HL-60 (cell line): Measurements from ENCODE around the gene CLEC4D.

ENCODE experiments used
- DNase-seq, 2 experiments: peaks; one replicate each; pipeline ENCODE4 v3.0.0-alpha.2; 2010 to 2020; ENCODE audit warnings: low read depth in 1 of 2, low spot score in 1 of 2
- H3K27ac ChIP-seq: fragments of 250-450 bp; sonication (Bioruptor Pico); replicated peaks from 2 replicates; pipeline ENCODE4 v1.5.1; 2020; ENCODE audit warnings: mild to moderate bottlenecking, moderate library complexity
- H3K27me3 ChIP-seq: fragments of 250-450 bp; sonication (Bioruptor Pico); 2 replicates; pipeline ENCODE4 v1.5.1; 2021; ENCODE audit warnings: mild to moderate bottlenecking, moderate library complexity; ENCODE audit not compliant: insufficient read depth, poor library complexity, severe bottlenecking
- H3K4me3 ChIP-seq: replicated peaks from 2 replicates; pipeline ENCODE4 v1.5.1; 2011; ENCODE audit warnings: mild to moderate bottlenecking, control low read depth, low read length; ENCODE audit not compliant: insufficient read depth
- GABPA ChIP-seq: IDR thresholded peaks from 2 replicates; pipeline ENCODE4 v1.6.1; 2012; ENCODE audit warnings: low read depth
- POLR2AphosphoS5 ChIP-seq: IDR thresholded peaks from 2 replicates; pipeline ENCODE4 v1.6.1; 2012; ENCODE audit warnings: low read depth
- REST ChIP-seq: IDR thresholded peaks from 2 replicates; pipeline ENCODE4 v1.6.1; 2012; ENCODE audit warnings: low read depth; ENCODE audit not compliant: insufficient replicate concordance
- SPI1 ChIP-seq: IDR thresholded peaks from 2 replicates; pipeline ENCODE4 v1.6.1; 2012; ENCODE audit warnings: low read depth, mild to moderate bottlenecking, borderline replicate concordance
- TF ChIP-seq, protein P1 (sequence below): IDR thresholded peaks from one replicate; pipeline ENCODE4 v1.5.1; 2011; ENCODE audit warnings: low read length, control low read depth, inconsistent platforms; ENCODE audit not compliant: insufficient read depth

CLEC4D gene

GRCh38 chr12:8566525-8566924, 53.2 kb downstream of the CLEC4D start:
- H3K27ac ChIP-seq = peak overlapping the region; percentile 43
- H3K4me3 ChIP-seq = no peak overlapping the region

More at GRCh38 chr12:8566525-8566924, 53.2 kb downstream of the CLEC4D start:
- TF ChIP-seq POLR2AphosphoS5 (no peak), GABPA (no peak), SPI1 (no peak), REST (no peak)
- TF ChIP-seq, protein P1, sequence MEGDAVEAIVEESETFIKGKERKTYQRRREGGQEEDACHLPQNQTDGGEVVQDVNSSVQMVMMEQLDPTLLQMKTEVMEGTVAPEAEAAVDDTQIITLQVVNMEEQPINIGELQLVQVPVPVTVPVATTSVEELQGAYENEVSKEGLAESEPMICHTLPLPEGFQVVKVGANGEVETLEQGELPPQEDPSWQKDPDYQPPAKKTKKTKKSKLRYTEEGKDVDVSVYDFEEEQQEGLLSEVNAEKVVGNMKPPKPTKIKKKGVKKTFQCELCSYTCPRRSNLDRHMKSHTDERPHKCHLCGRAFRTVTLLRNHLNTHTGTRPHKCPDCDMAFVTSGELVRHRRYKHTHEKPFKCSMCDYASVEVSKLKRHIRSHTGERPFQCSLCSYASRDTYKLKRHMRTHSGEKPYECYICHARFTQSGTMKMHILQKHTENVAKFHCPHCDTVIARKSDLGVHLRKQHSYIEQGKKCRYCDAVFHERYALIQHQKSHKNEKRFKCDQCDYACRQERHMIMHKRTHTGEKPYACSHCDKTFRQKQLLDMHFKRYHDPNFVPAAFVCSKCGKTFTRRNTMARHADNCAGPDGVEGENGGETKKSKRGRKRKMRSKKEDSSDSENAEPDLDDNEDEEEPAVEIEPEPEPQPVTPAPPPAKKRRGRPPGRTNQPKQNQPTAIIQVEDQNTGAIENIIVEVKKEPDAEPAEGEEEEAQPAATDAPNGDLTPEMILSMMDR = no peak
- DNase-seq = peak in 1 of 2 experiments; percentile 35
- no peaks in the 10 kb centered on the region for H3K27me3 ChIP-seq
